Measurements from ENCODE around the gene GPR35. TPM values are rescaled to one million over a fixed set of nuclear protein-coding genes. Genes with fewer than 3 reads are reported as not detected.

The GPR35 gene
- total RNA-seq, 1 experiment from 2014 or later: 4.2 TPM

- no peak for ATAC-seq
- Histone ChIP-seq H3K9me2 (ENCODE audit: insufficient read depth) (no peaks in the 10 kb centered on the region), H3K4me1 (ENCODE audit: control insufficient read depth in 1 of 2, insufficient read depth in 2 of 2, low read length in 2 of 2) (no peaks in the 10 kb centered on the region), H3K79me2 (ENCODE audit: insufficient read depth, low read length) (no peaks in the 10 kb centered on the region), H3K36me3 (ENCODE audit: control insufficient read depth in 1 of 2, insufficient read depth in 2 of 2, low read length in 2 of 2) (no peaks in the 10 kb centered on the region), H3K4me3 (replicated peaks in 1 of 2; ENCODE audit: low read depth in 1 of 2, low read length in 2 of 2) (no peak overlapping the region), H3K9ac (ENCODE audit: low read length) (no peak overlapping the region), H3K27ac (ENCODE audit: low read depth, low read length) (no peak overlapping the region), H4K20me1 (ENCODE audit: insufficient read depth) (no peaks in the 10 kb centered on the region), H2AFZ (ENCODE audit: low read depth, low read length, poor library complexity, severe bottlenecking) (no peak overlapping the region), H3K9me3 (ENCODE audit: control insufficient read depth in 1 of 2, insufficient read depth in 1 of 2, low read depth in 1 of 2, low read length in 2 of 2) (peaks cover 5 to 6% of the 10 kb centered on the region in 2 experiments; a peak in 2 of 4 replicates), H3K4me2 (ENCODE audit: low read length) (no peak overlapping the region), H3K27me3 (ENCODE audit: insufficient read depth, low read length) (no peaks in the 10 kb centered on the region)
- CTCF ChIA-PET: no interaction called here
- RAD21 ChIA-PET (ENCODE audit: low non-redundant PET in 1 of 2, low total read pairs in 2 of 2, uncharacterized antibody in 2 of 2, unreplicated experiment in 2 of 2): no interaction called here
- no peak for TF ChIP-seq SRF (IDR thresholded peaks at IDR 0.05; ENCODE audit: low read depth)
- TF ChIP-seq, protein P1, sequence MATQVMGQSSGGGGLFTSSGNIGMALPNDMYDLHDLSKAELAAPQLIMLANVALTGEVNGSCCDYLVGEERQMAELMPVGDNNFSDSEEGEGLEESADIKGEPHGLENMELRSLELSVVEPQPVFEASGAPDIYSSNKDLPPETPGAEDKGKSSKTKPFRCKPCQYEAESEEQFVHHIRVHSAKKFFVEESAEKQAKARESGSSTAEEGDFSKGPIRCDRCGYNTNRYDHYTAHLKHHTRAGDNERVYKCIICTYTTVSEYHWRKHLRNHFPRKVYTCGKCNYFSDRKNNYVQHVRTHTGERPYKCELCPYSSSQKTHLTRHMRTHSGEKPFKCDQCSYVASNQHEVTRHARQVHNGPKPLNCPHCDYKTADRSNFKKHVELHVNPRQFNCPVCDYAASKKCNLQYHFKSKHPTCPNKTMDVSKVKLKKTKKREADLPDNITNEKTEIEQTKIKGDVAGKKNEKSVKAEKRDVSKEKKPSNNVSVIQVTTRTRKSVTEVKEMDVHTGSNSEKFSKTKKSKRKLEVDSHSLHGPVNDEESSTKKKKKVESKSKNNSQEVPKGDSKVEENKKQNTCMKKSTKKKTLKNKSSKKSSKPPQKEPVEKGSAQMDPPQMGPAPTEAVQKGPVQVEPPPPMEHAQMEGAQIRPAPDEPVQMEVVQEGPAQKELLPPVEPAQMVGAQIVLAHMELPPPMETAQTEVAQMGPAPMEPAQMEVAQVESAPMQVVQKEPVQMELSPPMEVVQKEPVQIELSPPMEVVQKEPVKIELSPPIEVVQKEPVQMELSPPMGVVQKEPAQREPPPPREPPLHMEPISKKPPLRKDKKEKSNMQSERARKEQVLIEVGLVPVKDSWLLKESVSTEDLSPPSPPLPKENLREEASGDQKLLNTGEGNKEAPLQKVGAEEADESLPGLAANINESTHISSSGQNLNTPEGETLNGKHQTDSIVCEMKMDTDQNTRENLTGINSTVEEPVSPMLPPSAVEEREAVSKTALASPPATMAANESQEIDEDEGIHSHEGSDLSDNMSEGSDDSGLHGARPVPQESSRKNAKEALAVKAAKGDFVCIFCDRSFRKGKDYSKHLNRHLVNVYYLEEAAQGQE (IDR thresholded peaks at IDR 0.05; ENCODE audit: low read depth): no peak
- TF ChIP-seq CEBPB (IDR thresholded peaks at IDR 0.05; ENCODE audit: low read depth): no peak
- intact Hi-C loops (cut with micrococcal nuclease): no loop called here
- no peak for DNase-seq (ENCODE audit: low read depth, low spot score)
- no TSS peak for BruUV-seq (replicated peaks)
- POLR2A ChIA-PET: no interaction called here
Observed at GRCh38 chr2:240629619-240629967, 4.3 kb downstream of the GPR35 start.

- POLR2A ChIA-PET: no interaction called here
- RAD21 ChIA-PET (ENCODE audit: low non-redundant PET in 1 of 2, low total read pairs in 2 of 2, uncharacterized antibody in 2 of 2, unreplicated experiment in 2 of 2): no interaction called here
- no peaks in the 10 kb centered on the region for H3K36me3 ChIP-seq (ENCODE audit: control insufficient read depth in 1 of 2, insufficient read depth in 2 of 2, low read length in 2 of 2)
- H3K27me3 ChIP-seq (ENCODE audit: insufficient read depth, low read length): no peaks in the 10 kb centered on the region
- CTCF ChIA-PET: no interaction called here
- no peaks in the 10 kb centered on the region for H3K4me1 ChIP-seq (ENCODE audit: control insufficient read depth in 1 of 2, insufficient read depth in 2 of 2, low read length in 2 of 2)
- H3K4me2 ChIP-seq (ENCODE audit: low read length): no peak overlapping the region
- TF ChIP-seq ELF1 (IDR thresholded peaks at IDR 0.05; ENCODE audit: borderline replicate concordance, low read depth) (no peak), JUND (IDR thresholded peaks at IDR 0.05) (no peak), ZFX (IDR thresholded peaks at IDR 0.05) (no peak)
- no peaks in the 10 kb centered on the region for H3K9me2 ChIP-seq (ENCODE audit: insufficient read depth)
- H3K9me3 ChIP-seq (ENCODE audit: control insufficient read depth in 1 of 2, insufficient read depth in 1 of 2, low read depth in 1 of 2, low read length in 2 of 2): peaks cover 5 to 6% of the 10 kb centered on the region in 2 experiments; a peak in 2 of 4 replicates
- no TSS peak for BruUV-seq (replicated peaks)
- H4K20me1 ChIP-seq (ENCODE audit: insufficient read depth): no peaks in the 10 kb centered on the region
- no peak overlapping the region for H2AFZ ChIP-seq (ENCODE audit: low read depth, low read length, poor library complexity, severe bottlenecking)
- ATAC-seq (no peak), DNase-seq (ENCODE audit: low read depth, low spot score) (no peak)
- no peak overlapping the region for H3K9ac ChIP-seq (ENCODE audit: low read length)
- H3K79me2 ChIP-seq (ENCODE audit: insufficient read depth, low read length): no peaks in the 10 kb centered on the region
- intact Hi-C loops (cut with micrococcal nuclease): no loop called here
- no peak overlapping the region for H3K27ac ChIP-seq (ENCODE audit: low read depth, low read length)
- H3K4me3 ChIP-seq (replicated peaks in 1 of 2; ENCODE audit: low read depth in 1 of 2, low read length in 2 of 2): no peak overlapping the region
Observed at GRCh38 chr2:240629968-240630770, 4.9 kb downstream of the GPR35 start.

All from HCT116 (cell line).